Neuronal stem cell (in vitro differentiated cells): ENCODE data around the gene BRD3.
A peak's percentile ranks its signal among the peaks of the same experiment; 100 is the strongest.

Experiments used
- DNase-seq: peaks from one replicate; pipeline ENCODE4 v3.0.0-alpha.2; 2013; ENCODE audit warnings: low spot score
- H2AFZ ChIP-seq: one replicate; pipeline ENCODE4 v1.6.1; 2013; ENCODE audit warnings: mild to moderate bottlenecking, low read length, inconsistent platforms
- H2AK5ac ChIP-seq: 2 replicates; pipeline ENCODE4 v1.6.1; 2013; ENCODE audit warnings: low read depth, mild to moderate bottlenecking, inconsistent platforms, low read length, moderate library complexity, mixed read lengths
- H2BK120ac ChIP-seq: 2 replicates; pipeline ENCODE4 v1.6.1; 2013; ENCODE audit warnings: low read depth, mild to moderate bottlenecking, inconsistent platforms, low read length, moderate library complexity, mixed read lengths
- H2BK12ac ChIP-seq: one replicate; pipeline ENCODE4 v1.6.1; 2013; ENCODE audit warnings: low read length, inconsistent platforms
- H2BK15ac ChIP-seq: 2 replicates; pipeline ENCODE4 v1.6.1; 2013; ENCODE audit warnings: mild to moderate bottlenecking, low read length, inconsistent platforms, mixed read lengths
- H2BK5ac ChIP-seq: one replicate; pipeline ENCODE4 v1.6.1; 2013; ENCODE audit warnings: inconsistent platforms, mild to moderate bottlenecking, low read length, moderate library complexity
- H3K14ac ChIP-seq: one replicate; pipeline ENCODE4 v1.6.1; 2013; ENCODE audit warnings: low read length, inconsistent platforms
- H3K18ac ChIP-seq: 2 replicates; pipeline ENCODE4 v1.6.1; 2013; ENCODE audit warnings: low read length, inconsistent platforms
- H3K23ac ChIP-seq: 2 replicates; pipeline ENCODE4 v1.6.1; 2013; ENCODE audit warnings: low read depth, mild to moderate bottlenecking, mixed read lengths, low read length, inconsistent platforms; ENCODE audit not compliant: poor library complexity
- H3K27ac ChIP-seq: replicated peaks from 3 replicates; pipeline ENCODE4 v1.5.1; 2013; ENCODE audit warnings: low read length, inconsistent platforms
- H3K27me3 ChIP-seq, 3 experiments: 2 replicates each; pipeline ENCODE4 v1.6.1; 2013; ENCODE audit warnings: low read length in 3 of 3, mild to moderate bottlenecking in 2 of 3, inconsistent platforms in 1 of 3, low read depth in 1 of 3, mixed read lengths in 1 of 3, moderate library complexity in 1 of 3; ENCODE audit not compliant: control insufficient read depth in 3 of 3, insufficient read depth in 3 of 3
- H3K36me3 ChIP-seq, 2 donors: replicated peaks in 1 of 2; 2 replicates each; pipeline ENCODE4 v1.6.1; 2013; ENCODE audit warnings: low read length in 2 of 2; ENCODE audit not compliant: control insufficient read depth in 2 of 2, insufficient read depth in 2 of 2
- H3K4ac ChIP-seq: 2 replicates; pipeline ENCODE4 v1.6.1; 2013; ENCODE audit warnings: inconsistent platforms, mild to moderate bottlenecking, low read length, moderate library complexity
- H3K4me1 ChIP-seq, 2 donors: 1 replicate in 1 of 2; 2 replicates in 1 of 2; pipeline ENCODE4 v1.6.1; 2013; ENCODE audit warnings: low read length in 2 of 2, low read depth in 1 of 2; ENCODE audit not compliant: control insufficient read depth in 2 of 2, insufficient read depth in 1 of 2
- H3K4me2 ChIP-seq: one replicate; pipeline ENCODE4 v1.6.1; 2013; ENCODE audit warnings: mild to moderate bottlenecking, low read length, inconsistent platforms; ENCODE audit not compliant: insufficient read depth, poor library complexity, severe bottlenecking
- H3K4me3 ChIP-seq, 2 donors: 2 replicates each; pipeline ENCODE4 v1.5.1; 2013; ENCODE audit warnings: low read length in 2 of 2, mild to moderate bottlenecking in 2 of 2, inconsistent platforms in 1 of 2, moderate library complexity in 1 of 2
- H3K79me1 ChIP-seq: one replicate; pipeline ENCODE4 v1.6.1; 2013; ENCODE audit warnings: low read depth, mild to moderate bottlenecking, inconsistent platforms, low read length, moderate library complexity
- H3K9ac ChIP-seq: one replicate; pipeline ENCODE4 v1.6.1; 2013; ENCODE audit warnings: mild to moderate bottlenecking, low read depth, low read length, inconsistent platforms; ENCODE audit not compliant: poor library complexity
- H3K9me3 ChIP-seq, 2 donors: replicated peaks in 1 of 2; 2 replicates each; pipeline versions ENCODE3 to v1.6.1; 2013; ENCODE audit warnings: low read length in 2 of 2, mild to moderate bottlenecking in 2 of 2, inconsistent platforms in 1 of 2, low read depth in 1 of 2, mixed read lengths in 1 of 2, moderate library complexity in 1 of 2; ENCODE audit not compliant: control insufficient read depth in 2 of 2, insufficient read depth in 1 of 2
- H4K8ac ChIP-seq: one replicate; pipeline ENCODE4 v1.6.1; 2013; ENCODE audit warnings: low read depth, mild to moderate bottlenecking, inconsistent platforms, low read length, moderate library complexity
- H4K91ac ChIP-seq: one replicate; pipeline ENCODE4 v1.6.1; 2013; ENCODE audit warnings: low read length, low read depth, mild to moderate bottlenecking, inconsistent platforms; ENCODE audit not compliant: poor library complexity
- WGBS, 2 donors: extraction: QIAGEN DNeasy Blood & Tissue Kit; methylation state at CpG; one replicate each; pipeline ENCODE4 v1.1.7; 2013; ENCODE audit warnings: missing lambda C conversion rate in 2 of 2, mixed read lengths in 1 of 2; ENCODE audit not compliant: insufficient read length in 2 of 2, insufficient replicate concordance in 1 of 2; ENCODE audit errors: extremely low coverage in 2 of 2; 5-methylcytosine and 5-hydroxymethylcytosine counted together

BRD3 gene

GRCh38 chr9:134064711-134065110 lies 3.1 kb downstream of the BRD3 start:
- no peak overlapping the region for H2BK15ac ChIP-seq
- no peak overlapping the region for H2AK5ac ChIP-seq
- H2BK120ac ChIP-seq, result no peak overlapping the region
- no peak overlapping the region for H3K14ac ChIP-seq
- H3K9ac ChIP-seq, result no peak overlapping the region
- H3K27me3 ChIP-seq, result peaks cover 0 to 6% (median 6%) of the 10 kb centered on the region in 3 experiments
- H3K4ac ChIP-seq, result no peak overlapping the region
- H3K36me3 ChIP-seq, result peaks cover 5 to 26% of the 10 kb centered on the region in 2 donors
- no peak overlapping the region for H3K18ac ChIP-seq
- H3K4me1 ChIP-seq, result peaks cover 3 to 21% of the 10 kb centered on the region in 2 donors
- H2BK12ac ChIP-seq, result no peak overlapping the region
- WGBS, 2 donors, result no CpG with 5 or more reads among the region's 7 CpGs
- peaks cover 42% of the 10 kb centered on the region for H3K79me1 ChIP-seq
- no peak overlapping the region for H4K91ac ChIP-seq
- no peak overlapping the region for H2BK5ac ChIP-seq
- no peak overlapping the region for H4K8ac ChIP-seq
- no peak overlapping the region for H3K27ac ChIP-seq
- no peak for DNase-seq
- no peak overlapping the region for H2AFZ ChIP-seq
- no peaks in the 10 kb centered on the region for H3K9me3 ChIP-seq
- H3K4me3 ChIP-seq, result no peak overlapping the region
- no peak overlapping the region for H3K23ac ChIP-seq
- H3K4me2 ChIP-seq, result no peak overlapping the region

- peak overlapping the region; percentile 5 for H2BK5ac ChIP-seq
- H2BK12ac ChIP-seq, result no peak overlapping the region
- no peak overlapping the region for H3K4me3 ChIP-seq
- no peak overlapping the region for H3K4ac ChIP-seq
- no peak overlapping the region for H2BK120ac ChIP-seq
- H3K9ac ChIP-seq, result no peak overlapping the region
- H3K23ac ChIP-seq, result peak overlapping the region; percentile 8
- H3K14ac ChIP-seq, result peak overlapping the region; percentile 3
- H3K79me1 ChIP-seq, result peaks cover 49% of the 10 kb centered on the region
- H2AK5ac ChIP-seq, result no peak overlapping the region
- DNase-seq, result no peak
- no CpG with 5 or more reads among the region's 29 CpGs for WGBS, 2 donors
- H4K91ac ChIP-seq, result no peak overlapping the region
- H2AFZ ChIP-seq, result no peak overlapping the region
- H3K4me1 ChIP-seq, result peaks cover 3 to 26% of the 10 kb centered on the region in 2 donors
- no peak overlapping the region for H2BK15ac ChIP-seq
- H3K9me3 ChIP-seq, result no peaks in the 10 kb centered on the region
- H3K27me3 ChIP-seq, result no peaks in the 10 kb centered on the region
- no peak overlapping the region for H4K8ac ChIP-seq
- no peak overlapping the region for H3K27ac ChIP-seq
- H3K36me3 ChIP-seq, result peaks cover 5 to 28% of the 10 kb centered on the region in 2 donors
- no peak overlapping the region for H3K18ac ChIP-seq
- H3K4me2 ChIP-seq, result no peak overlapping the region
Measured at GRCh38 chr9:134063571-134064450, 4.0 kb downstream of the BRD3 start.

DNA sequence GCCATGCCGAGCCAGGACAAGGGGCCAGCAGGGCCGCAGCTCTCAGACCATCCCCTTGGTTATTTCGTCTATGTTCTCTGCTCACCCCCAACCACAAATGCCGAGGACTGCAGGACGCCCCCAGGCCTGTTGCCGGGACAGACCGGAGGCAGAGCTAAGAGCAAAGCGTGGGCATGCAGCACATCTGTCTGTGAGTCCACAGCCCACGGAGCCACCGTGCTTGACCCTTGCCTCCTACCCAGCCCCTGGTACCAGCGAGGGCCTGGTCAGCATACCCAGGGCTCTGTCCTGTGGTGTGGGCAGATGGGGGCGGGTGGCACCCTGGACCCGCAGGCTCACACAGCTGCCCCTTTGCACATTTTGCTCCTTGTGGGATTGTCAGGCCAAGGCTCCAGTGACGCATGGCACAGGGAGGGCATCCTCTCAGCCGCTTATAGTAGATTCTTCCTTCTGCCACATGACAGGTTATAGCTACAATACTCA lies 4.7 kb downstream of the BRD3 start:
- H3K79me1 ChIP-seq, result peaks cover 55% of the 10 kb centered on the region
- peak overlapping the region; percentile 71 for H3K18ac ChIP-seq
- H3K4me1 ChIP-seq, result peaks cover 6 to 32% of the 10 kb centered on the region in 2 donors
- H3K27me3 ChIP-seq, result no peaks in the 10 kb centered on the region
- no peak overlapping the region for H3K9ac ChIP-seq
- no peaks in the 10 kb centered on the region for H3K9me3 ChIP-seq
- H4K91ac ChIP-seq, result peak overlapping the region; percentile 65
- no peak overlapping the region for H2BK120ac ChIP-seq
- no peak overlapping the region for H2BK15ac ChIP-seq
- H4K8ac ChIP-seq, result no peak overlapping the region
- no peak overlapping the region for H3K4me2 ChIP-seq
- no peak overlapping the region for H3K27ac ChIP-seq
- H3K14ac ChIP-seq, result peak overlapping the region; percentile 56
- H2BK12ac ChIP-seq, result no peak overlapping the region
- no peak for DNase-seq
- peak overlapping the region; percentile 91 for H3K23ac ChIP-seq
- no peak overlapping the region for H2AFZ ChIP-seq
- H3K36me3 ChIP-seq, result peaks cover 5 to 30% of the 10 kb centered on the region in 2 donors
- H3K4me3 ChIP-seq, result no peak overlapping the region
- H3K4ac ChIP-seq, result no peak overlapping the region
- no CpG with 5 or more reads among the region's 15 CpGs for WGBS, 2 donors
- H2AK5ac ChIP-seq, result no peak overlapping the region
- H2BK5ac ChIP-seq, result peak overlapping the region; percentile 75

DNA sequence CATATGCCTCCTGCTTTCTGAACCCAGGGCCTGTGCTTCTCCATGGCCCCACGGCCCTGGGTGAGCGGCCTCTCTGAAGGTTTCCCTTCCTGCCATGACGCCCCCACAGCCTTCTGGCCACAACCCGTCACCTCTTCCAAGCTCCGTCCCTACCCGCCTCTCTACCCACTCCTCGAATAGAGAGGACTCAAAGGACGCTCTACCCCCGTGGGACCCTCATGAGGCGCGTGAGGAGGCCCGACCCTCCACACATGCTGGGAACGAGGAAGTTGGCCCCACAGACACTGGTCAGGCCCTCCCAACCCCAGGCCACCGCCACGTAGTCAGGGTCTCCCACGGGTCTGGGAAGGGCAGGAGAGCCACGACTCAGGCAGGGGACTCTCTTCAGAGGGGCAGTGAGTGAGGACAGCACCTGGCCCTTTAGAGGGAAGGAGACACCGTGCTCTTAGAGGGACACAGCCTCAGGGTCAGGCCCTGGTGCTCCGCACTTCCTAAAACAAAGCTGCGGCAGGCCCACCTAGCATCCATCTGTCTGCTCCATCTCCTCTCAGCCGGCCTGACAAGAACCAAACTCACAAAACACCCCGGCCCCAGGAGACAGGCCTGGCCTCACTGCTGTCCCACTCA lies 5.3 kb downstream of the BRD3 start:
- Histone ChIP-seq H2BK120ac (no peak overlapping the region), H3K27me3 (no peaks in the 10 kb centered on the region), H3K14ac (peak overlapping the region; percentile 94), H3K4me3 (no peak overlapping the region), H2AK5ac (no peak overlapping the region), H3K4me1 (peaks cover 8 to 38% of the 10 kb centered on the region in 2 donors), H3K27ac (no peak overlapping the region), H2AFZ (no peak overlapping the region), H3K4me2 (no peak overlapping the region), H3K9me3 (no peaks in the 10 kb centered on the region), H3K4ac (no peak overlapping the region), H2BK12ac (peak overlapping the region; percentile 58), H4K8ac (no peak overlapping the region), H2BK5ac (peak overlapping the region; percentile 75), H2BK15ac (no peak overlapping the region), H4K91ac (no peak overlapping the region), H3K23ac (peak overlapping the region; percentile 91), H3K79me1 (peaks cover 58% of the 10 kb centered on the region), H3K9ac (peak overlapping the region; percentile 70), H3K36me3 (peaks cover 5 to 30% of the 10 kb centered on the region in 2 donors), H3K18ac (peak overlapping the region; percentile 28)
- no peak for DNase-seq
- WGBS, 2 donors, result no CpG with 5 or more reads among the region's 22 CpGs
